Adrenal gland (tissue), 5 donors: ENCODE measurements around the gene KIT.

Experiments
- POLR2A ChIP-seq, 2 donors: fragments of 450-650 bp; IDR thresholded peaks; one replicate each; pipeline ENCODE4 v1.6.1; 2017; ENCODE audit warnings: antibody characterized with exemption in 2 of 2, mild to moderate bottlenecking in 2 of 2, moderate library complexity in 1 of 2
- TF ChIP-seq, protein P1 (sequence below), 6 experiments: fragments of 450-650 bp in 4 of 6; fragments of 200-600 bp in 2 of 6; sonication (generic) in 1 of 6; IDR thresholded peaks; 1 replicate in 5 of 6; 2 replicates in 1 of 6; pipeline versions ENCODE4 v1.5.1 to v1.8.0; 2016 to 2021; ENCODE audit warnings: antibody characterized with exemption in 6 of 6, mild to moderate bottlenecking in 2 of 6, moderate library complexity in 1 of 6
- donor health status: DM: no; HTN: no; CAD: no.

GRCh38 chr4:54661169-54661568 lies 3.4 kb downstream of the KIT start:
- TF ChIP-seq POLR2A (IDR thresholded peaks at IDR 0.05): no peak
- TF ChIP-seq, protein P1, sequence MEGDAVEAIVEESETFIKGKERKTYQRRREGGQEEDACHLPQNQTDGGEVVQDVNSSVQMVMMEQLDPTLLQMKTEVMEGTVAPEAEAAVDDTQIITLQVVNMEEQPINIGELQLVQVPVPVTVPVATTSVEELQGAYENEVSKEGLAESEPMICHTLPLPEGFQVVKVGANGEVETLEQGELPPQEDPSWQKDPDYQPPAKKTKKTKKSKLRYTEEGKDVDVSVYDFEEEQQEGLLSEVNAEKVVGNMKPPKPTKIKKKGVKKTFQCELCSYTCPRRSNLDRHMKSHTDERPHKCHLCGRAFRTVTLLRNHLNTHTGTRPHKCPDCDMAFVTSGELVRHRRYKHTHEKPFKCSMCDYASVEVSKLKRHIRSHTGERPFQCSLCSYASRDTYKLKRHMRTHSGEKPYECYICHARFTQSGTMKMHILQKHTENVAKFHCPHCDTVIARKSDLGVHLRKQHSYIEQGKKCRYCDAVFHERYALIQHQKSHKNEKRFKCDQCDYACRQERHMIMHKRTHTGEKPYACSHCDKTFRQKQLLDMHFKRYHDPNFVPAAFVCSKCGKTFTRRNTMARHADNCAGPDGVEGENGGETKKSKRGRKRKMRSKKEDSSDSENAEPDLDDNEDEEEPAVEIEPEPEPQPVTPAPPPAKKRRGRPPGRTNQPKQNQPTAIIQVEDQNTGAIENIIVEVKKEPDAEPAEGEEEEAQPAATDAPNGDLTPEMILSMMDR (IDR thresholded peaks at IDR 0.05): no peak
